H9 (cell line): ENCODE measurements around the gene ZNF445. TPM values are rescaled to one million over a fixed set of nuclear protein-coding genes. Genes with fewer than 3 reads are reported as not detected.

Experiments
- DNase-seq: peaks from one replicate; pipeline ENCODE4 v3.0.0-alpha.2; 2017
- H2AFZ ChIP-seq: one replicate; pipeline ENCODE4 v1.6.1; 2013; ENCODE audit warnings: mild to moderate bottlenecking, low read length, control low read depth, moderate library complexity
- H2AK5ac ChIP-seq: 2 replicates; pipeline ENCODE4 v1.6.1; 2013; ENCODE audit warnings: low read length, control low read depth, mixed read lengths; ENCODE audit not compliant: insufficient read length
- H2BK120ac ChIP-seq: one replicate; pipeline ENCODE4 v1.6.1; 2013; ENCODE audit warnings: low read depth, mild to moderate bottlenecking, low read length, control low read depth, inconsistent platforms; ENCODE audit not compliant: poor library complexity, severe bottlenecking
- H2BK12ac ChIP-seq: 2 replicates; pipeline ENCODE4 v1.6.1; 2013; ENCODE audit warnings: low read length, control low read depth, mixed read lengths, low read depth; ENCODE audit not compliant: insufficient read length
- H2BK15ac ChIP-seq: 2 replicates; pipeline ENCODE4 v1.6.1; 2013; ENCODE audit warnings: low read depth, low read length, control low read depth
- H2BK20ac ChIP-seq: one replicate; pipeline ENCODE4 v1.6.1; 2013; ENCODE audit warnings: low read depth, mild to moderate bottlenecking, low read length, control low read depth, inconsistent platforms; ENCODE audit not compliant: poor library complexity, severe bottlenecking
- H2BK5ac ChIP-seq: 2 replicates; pipeline ENCODE4 v1.6.1; 2013; ENCODE audit warnings: low read length, control low read depth, mixed read lengths; ENCODE audit not compliant: insufficient read length
- H3K14ac ChIP-seq: 2 replicates; pipeline ENCODE4 v1.6.1; 2013; ENCODE audit warnings: low read length, control low read depth; ENCODE audit not compliant: insufficient read depth
- H3K18ac ChIP-seq: 2 replicates; pipeline ENCODE4 v1.6.1; 2013; ENCODE audit warnings: low read depth, mild to moderate bottlenecking, mixed read lengths, low read length, control low read depth; ENCODE audit not compliant: insufficient read length
- H3K23ac ChIP-seq: 2 replicates; pipeline ENCODE4 v1.6.1; 2013; ENCODE audit warnings: low read length, control low read depth, mixed read lengths, low read depth; ENCODE audit not compliant: insufficient read length
- H3K23me2 ChIP-seq: 2 replicates; pipeline ENCODE4 v1.6.1; 2013; ENCODE audit warnings: low read depth, mild to moderate bottlenecking, mixed read lengths, low read length, control low read depth; ENCODE audit not compliant: insufficient read length, poor library complexity, severe bottlenecking
- H3K27ac ChIP-seq: 2 replicates; pipeline ENCODE4 v1.5.1; 2013; ENCODE audit warnings: low read length, control low read depth, mixed read lengths, low read depth; ENCODE audit not compliant: insufficient read length
- H3K27me3 ChIP-seq: 2 replicates; pipeline ENCODE4 v1.6.1; 2013; ENCODE audit warnings: low read length, control low read depth, inconsistent platforms; ENCODE audit not compliant: insufficient read depth
- H3K4ac ChIP-seq: 2 replicates; pipeline ENCODE4 v1.6.1; 2013; ENCODE audit warnings: low read depth, mild to moderate bottlenecking, control low read depth, inconsistent platforms, low read length, moderate library complexity
- H3K4me1 ChIP-seq: 2 replicates; pipeline ENCODE4 v1.6.1; 2013; ENCODE audit warnings: low read length, control low read depth, inconsistent platforms; ENCODE audit not compliant: insufficient read depth
- H3K4me2 ChIP-seq: 2 replicates; pipeline ENCODE4 v1.6.1; 2013; ENCODE audit warnings: low read length, control low read depth, mixed read lengths; ENCODE audit not compliant: insufficient read length, insufficient read depth
- H3K56ac ChIP-seq: 2 replicates; pipeline ENCODE4 v1.6.1; 2013; ENCODE audit warnings: low read depth, mild to moderate bottlenecking, mixed read lengths, low read length, control low read depth; ENCODE audit not compliant: insufficient read length
- H3K79me1 ChIP-seq: 2 replicates; pipeline ENCODE4 v1.6.1; 2013; ENCODE audit warnings: low read depth, mild to moderate bottlenecking, moderate library complexity, low read length, control low read depth, inconsistent platforms; ENCODE audit not compliant: insufficient read depth, poor library complexity, severe bottlenecking
- H3K79me2 ChIP-seq: 2 replicates; pipeline ENCODE4 v1.6.1; 2013; ENCODE audit warnings: low read length, control low read depth, inconsistent platforms; ENCODE audit not compliant: insufficient read depth
- H3K9ac ChIP-seq: 2 replicates; pipeline ENCODE4 v1.6.1; 2013; ENCODE audit warnings: low read length, control low read depth, mixed read lengths; ENCODE audit not compliant: insufficient read length; ENCODE audit errors: extremely low read depth
- H3K9me3 ChIP-seq: one replicate; pipeline ENCODE4 v1.6.1; 2013; ENCODE audit warnings: low read depth, low read length, inconsistent platforms; ENCODE audit not compliant: control insufficient read depth
- H3T11ph ChIP-seq: one replicate; pipeline ENCODE4 v1.6.1; 2013; ENCODE audit warnings: mild to moderate bottlenecking, low read length, control low read depth, inconsistent platforms
- H4K20me1 ChIP-seq: one replicate; pipeline ENCODE4 v1.6.1; 2013; ENCODE audit not compliant: control insufficient read depth, insufficient read length, insufficient read depth
- H4K5ac ChIP-seq: 2 replicates; pipeline ENCODE4 v1.6.1; 2013; ENCODE audit warnings: low read depth, mild to moderate bottlenecking, mixed read lengths, low read length, control low read depth; ENCODE audit not compliant: insufficient read length
- H4K8ac ChIP-seq: replicated peaks from 2 replicates; pipeline ENCODE4 v1.6.1; 2013; ENCODE audit warnings: low read length, control low read depth, mixed read lengths, low read depth; ENCODE audit not compliant: insufficient read length
- H4K91ac ChIP-seq: 2 replicates; pipeline ENCODE4 v1.6.1; 2013; ENCODE audit warnings: low read depth, mild to moderate bottlenecking, moderate library complexity, mixed read lengths, low read length, control low read depth; ENCODE audit not compliant: insufficient read length
- H3K27ac Mint-ChIP-seq, 3 experiments: 2 replicates in 2 of 3; 3 replicates in 1 of 3; pipeline ENCODE4 v1.8.0; 2020 to 2021; ENCODE audit warnings: mixed read lengths in 3 of 3, mild to moderate bottlenecking in 1 of 3, moderate library complexity in 1 of 3
- H3K27me3 Mint-ChIP-seq: 2 replicates; pipeline ENCODE4 v1.8.0; 2021; ENCODE audit warnings: low read depth, mild to moderate bottlenecking, moderate library complexity, mixed read lengths
- H3K36me3 Mint-ChIP-seq, 3 experiments: 2 replicates in 2 of 3; 3 replicates in 1 of 3; pipeline ENCODE4 v1.8.0; 2020 to 2021; ENCODE audit warnings: low read depth in 3 of 3, mixed read lengths in 3 of 3; ENCODE audit not compliant: insufficient read depth in 1 of 3
- H3K4me1 Mint-ChIP-seq, 2 experiments: 2 replicates each; pipeline ENCODE4 v1.8.0; 2020; ENCODE audit warnings: mixed read lengths in 2 of 2
- H3K4me3 Mint-ChIP-seq, 2 experiments: 2 replicates in 1 of 2; 3 replicates in 1 of 2; pipeline ENCODE4 v1.8.0; 2020 to 2021; ENCODE audit warnings: mild to moderate bottlenecking in 2 of 2, mixed read lengths in 2 of 2, moderate library complexity in 1 of 2
- H3K9me3 Mint-ChIP-seq, 2 experiments: 2 replicates in 1 of 2; 3 replicates in 1 of 2; pipeline ENCODE4 v1.8.0; 2020; ENCODE audit warnings: mild to moderate bottlenecking in 2 of 2, mixed read lengths in 2 of 2, moderate library complexity in 1 of 2
- CTCF ChIP-seq: fragments of 200-600 bp; sonication (generic); conservative IDR thresholded peaks from 3 replicates; pipeline ENCODE4 v1.8.0; 2021; ENCODE audit warnings: antibody characterized with exemption, mild to moderate bottlenecking
- WGBS: extraction: QIAGEN DNeasy Blood & Tissue Kit; methylation state at CpG from one replicate; pipeline ENCODE4 v1.1.7; 2013; ENCODE audit warnings: missing lambda C conversion rate, low lambda C conversion rate, mixed read lengths; ENCODE audit not compliant: insufficient read length; ENCODE audit errors: extremely low coverage; 5-methylcytosine and 5-hydroxymethylcytosine counted together
- total RNA-seq: library from RNA; stranded (reverse); gene quantifications from 2 replicates; pipeline ENCODE4 v1.2.1, GENCODE V29; 2021

Gene ZNF445
- total RNA-seq, 1 experiment from 2014 or later, result 26.0 TPM

DNA sequence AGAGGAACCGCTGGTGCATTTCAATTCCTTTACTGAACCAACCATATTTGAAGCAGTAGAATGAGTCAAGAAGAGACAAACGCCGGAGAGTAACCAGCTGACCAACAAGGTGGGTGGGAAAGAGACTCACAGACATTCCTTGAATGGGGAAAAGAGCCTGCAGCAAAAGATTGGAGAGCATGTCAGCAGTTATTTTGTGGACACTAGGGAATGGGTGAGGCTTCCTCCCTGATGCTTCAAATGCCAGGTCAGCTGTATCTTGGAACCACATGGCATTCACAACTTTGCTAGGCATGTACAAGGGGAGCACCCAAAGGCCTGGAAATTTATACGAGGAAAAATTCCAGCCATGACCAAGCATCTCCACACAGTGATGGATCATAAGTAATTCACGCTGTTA is 47.6 kb upstream of the ZNF445 start:
- no peak overlapping the region for H3K18ac ChIP-seq
- no peak overlapping the region for H2BK20ac ChIP-seq
- no peak overlapping the region for H3K4me2 ChIP-seq
- WGBS, result no CpG with 5 or more reads among the region's 5 CpGs
- H4K20me1 ChIP-seq, result peaks cover 3% of the 10 kb centered on the region
- H3K4me3 Mint-ChIP-seq, result no peak overlapping the region
- no peak overlapping the region for H4K8ac ChIP-seq
- no peak overlapping the region for H4K5ac ChIP-seq
- H3K4me1 Mint-ChIP-seq, result peaks cover 9 to 10% of the 10 kb centered on the region in 2 experiments
- H3K56ac ChIP-seq, result no peak overlapping the region
- H2BK5ac ChIP-seq, result no peak overlapping the region
- H2BK12ac ChIP-seq, result no peak overlapping the region
- H4K91ac ChIP-seq, result no peak overlapping the region
- no peaks in the 10 kb centered on the region for H3K4me1 ChIP-seq
- H3K27me3 Mint-ChIP-seq, result peaks cover 25% of the 10 kb centered on the region
- H3K9me3 Mint-ChIP-seq, result no peaks in the 10 kb centered on the region
- H3K14ac ChIP-seq, result no peak overlapping the region
- H3K9me3 ChIP-seq, result no peaks in the 10 kb centered on the region
- H3K23ac ChIP-seq, result no peak overlapping the region
- no peak overlapping the region for H2AFZ ChIP-seq
- H3K4ac ChIP-seq, result no peak overlapping the region
- no peak overlapping the region for H3K27ac Mint-ChIP-seq
- no peak for DNase-seq
- no peaks in the 10 kb centered on the region for H3K36me3 Mint-ChIP-seq
- H2AK5ac ChIP-seq, result no peak overlapping the region
- no peak overlapping the region for H3K27ac ChIP-seq
- no peaks in the 10 kb centered on the region for H3K79me1 ChIP-seq
- no peaks in the 10 kb centered on the region for H3K23me2 ChIP-seq
- H3K79me2 ChIP-seq, result no peaks in the 10 kb centered on the region
- H3K9ac ChIP-seq, result no peak overlapping the region
- TF ChIP-seq CTCF, result no peak
- H2BK120ac ChIP-seq, result no peak overlapping the region
- no peaks in the 10 kb centered on the region for H3K27me3 ChIP-seq
- no peak overlapping the region for H3T11ph ChIP-seq
- no peak overlapping the region for H2BK15ac ChIP-seq
